GM21786 (cell line): ENCODE measurements around the gene GSTM3.
"Not testable (repeated sequence)": the region's sequence is repeated elsewhere in the genome, so short reads cannot be mapped to it uniquely, and the experiment has no call there.

ENCODE experiments used
- ATAC-seq: cut with Tn5 transposase; IDR thresholded peaks from one replicate; pipeline ENCODE4 v1.9.1; 2021; ENCODE audit not compliant: unreplicated experiment

Gene GSTM3

DNA sequence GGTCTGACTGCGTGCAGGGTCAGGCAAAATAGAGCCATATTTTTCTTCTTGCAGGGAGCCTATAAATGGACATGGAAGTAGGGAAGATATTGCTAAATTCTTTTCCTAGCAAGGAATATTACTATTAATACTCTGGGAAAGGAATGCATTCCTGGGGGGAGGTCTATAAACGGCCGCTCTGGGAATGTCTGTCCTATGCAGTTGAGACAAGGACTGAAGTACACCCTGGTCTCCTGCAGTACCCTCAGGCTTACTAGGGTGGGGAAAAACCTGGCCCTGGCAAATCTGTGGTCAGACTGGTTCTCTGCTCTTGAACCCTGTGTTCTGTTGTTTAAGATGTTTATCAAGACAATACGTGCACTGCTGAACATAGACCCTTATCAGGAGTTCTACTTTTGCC is 31.9 kb downstream of the GSTM3 start:
- not testable (repeated sequence) for ATAC-seq

DNA sequence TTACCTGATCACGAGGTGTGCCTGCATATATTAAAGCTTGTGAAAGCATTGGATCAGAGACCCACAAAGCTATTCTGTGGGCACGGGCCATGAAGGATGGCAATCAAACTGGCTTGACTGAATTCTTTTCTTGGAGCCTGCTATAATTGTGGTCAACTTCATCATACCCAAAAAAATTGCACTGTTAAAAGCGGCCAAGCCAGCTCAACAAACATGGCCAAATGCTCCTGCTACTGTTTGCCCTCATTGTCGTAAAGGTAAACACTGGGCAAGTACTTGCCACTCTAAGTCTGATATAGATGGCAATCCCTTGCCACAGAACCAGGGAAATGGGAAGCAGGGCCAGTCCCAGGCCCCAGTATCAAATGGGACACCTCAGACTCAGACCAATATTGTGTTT is 35.4 kb downstream of the GSTM3 start:
- ATAC-seq, result no peak

DNA sequence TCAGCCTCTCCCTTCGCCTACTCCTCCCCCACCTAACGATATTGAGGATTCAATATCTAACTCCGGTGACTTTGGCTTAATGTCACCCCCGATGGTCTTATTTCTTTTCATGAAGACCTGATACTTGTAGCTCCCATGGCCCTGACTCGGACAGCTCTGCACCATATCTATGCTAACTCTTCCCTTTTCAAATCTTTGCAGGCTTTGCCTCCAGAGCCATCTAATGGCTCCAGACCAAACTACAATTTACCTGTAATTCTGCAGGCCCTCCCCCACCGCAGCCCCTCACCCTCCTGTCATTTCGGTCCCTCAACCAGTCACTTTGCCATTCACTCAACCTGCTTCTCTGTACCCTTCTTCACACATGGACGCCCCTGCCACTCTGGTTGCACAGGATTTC is 36.7 kb downstream of the GSTM3 start:
- no peak for ATAC-seq

DNA sequence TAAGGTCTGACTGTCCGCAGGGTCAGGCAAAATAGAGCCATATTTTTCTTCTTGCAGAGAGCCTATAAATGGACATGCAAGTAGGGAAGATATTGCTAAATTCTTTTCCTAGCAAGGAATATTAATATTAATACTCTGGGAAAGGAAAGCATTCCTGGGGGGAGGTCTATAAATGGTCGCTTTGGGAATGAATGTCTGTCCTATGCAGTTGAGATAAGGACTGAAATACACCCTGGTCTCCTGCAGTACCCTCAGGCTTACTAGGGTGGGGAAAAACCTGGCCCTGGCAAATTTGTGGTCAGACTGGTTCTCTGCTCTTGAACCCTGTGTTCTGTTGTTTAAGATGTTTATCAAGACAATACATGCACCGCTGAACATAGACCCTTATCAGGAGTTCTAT is 37.9 kb downstream of the GSTM3 start:
- ATAC-seq, result not testable (repeated sequence)

DNA sequence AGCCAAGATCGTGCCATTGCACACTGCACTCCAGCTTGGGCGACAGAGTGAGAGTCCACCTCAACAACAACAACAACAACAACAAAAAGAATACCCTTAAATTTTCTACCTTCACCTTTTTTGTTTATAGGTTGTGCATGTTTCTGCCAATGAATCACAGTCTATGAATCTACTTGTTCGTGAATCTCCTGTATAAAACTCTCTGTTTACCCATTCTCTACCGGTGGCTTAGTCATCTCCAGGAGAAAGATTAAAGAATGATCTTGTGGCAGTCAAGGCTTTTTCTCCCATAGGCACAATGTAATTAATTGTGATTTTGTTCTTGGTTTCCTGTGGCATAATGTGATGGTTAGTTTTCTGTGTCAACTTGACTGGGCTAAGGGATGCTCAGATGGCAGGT is 43.0 kb downstream of the GSTM3 start:
- ATAC-seq, result not testable (repeated sequence)

DNA sequence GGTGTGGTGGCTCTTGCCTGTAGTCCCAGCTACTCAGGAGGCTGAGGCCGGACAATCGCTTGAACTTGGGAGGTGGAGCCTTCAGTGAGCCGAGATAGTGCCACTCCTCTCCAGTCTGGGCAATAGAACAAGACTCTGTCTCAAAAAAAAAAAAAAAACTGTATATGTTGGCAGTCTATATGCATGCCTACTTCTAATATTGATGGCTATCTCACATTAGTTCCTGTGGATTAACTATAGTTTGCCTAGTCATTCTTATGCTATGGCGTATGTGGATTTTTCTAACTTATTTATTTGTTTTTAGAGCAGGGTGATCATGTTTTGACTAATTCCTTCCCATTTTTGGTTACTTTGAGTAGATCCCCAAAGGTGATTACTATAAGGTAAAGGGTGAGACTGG is 43.8 kb downstream of the GSTM3 start:
- no peak for ATAC-seq

DNA sequence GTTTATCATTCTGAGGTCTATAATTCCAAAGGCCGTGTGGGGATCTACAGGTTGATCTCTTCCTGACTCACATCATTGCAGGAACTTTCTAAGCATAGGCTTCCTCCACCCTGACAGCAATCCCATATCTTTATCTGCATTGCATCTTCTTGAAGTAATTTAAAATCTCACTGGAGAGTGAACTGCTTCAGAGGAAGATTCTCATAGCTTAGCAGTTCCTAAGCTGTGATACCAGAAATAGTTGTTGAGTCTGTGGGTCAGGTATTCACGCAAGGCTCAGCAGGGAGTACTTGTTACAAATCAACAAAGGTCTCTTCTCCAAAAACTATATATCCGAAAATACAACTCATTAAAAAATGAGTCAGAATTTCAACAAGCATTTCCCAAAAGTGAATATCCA is 45.7 kb downstream of the GSTM3 start:
- not testable (repeated sequence) for ATAC-seq

DNA sequence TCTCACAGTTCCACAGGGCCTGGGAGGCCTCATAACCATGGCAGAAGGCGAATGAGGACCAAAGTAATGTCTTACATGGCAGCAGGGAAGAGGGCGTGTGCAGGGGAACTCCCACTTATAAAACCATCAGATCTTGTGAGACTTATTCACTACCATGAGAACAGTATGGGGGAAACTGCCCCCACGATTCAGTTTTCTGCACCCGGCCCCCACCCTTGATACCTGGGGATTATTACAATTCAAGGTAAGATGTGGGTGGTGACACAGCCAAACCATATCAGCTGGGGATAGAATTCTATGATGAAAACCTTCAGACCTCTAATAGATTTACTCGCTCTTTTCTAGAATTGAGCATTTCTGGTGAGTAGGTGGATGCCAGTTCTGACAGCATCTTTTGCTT is 46.4 kb downstream of the GSTM3 start:
- ATAC-seq, result not testable (repeated sequence)

DNA sequence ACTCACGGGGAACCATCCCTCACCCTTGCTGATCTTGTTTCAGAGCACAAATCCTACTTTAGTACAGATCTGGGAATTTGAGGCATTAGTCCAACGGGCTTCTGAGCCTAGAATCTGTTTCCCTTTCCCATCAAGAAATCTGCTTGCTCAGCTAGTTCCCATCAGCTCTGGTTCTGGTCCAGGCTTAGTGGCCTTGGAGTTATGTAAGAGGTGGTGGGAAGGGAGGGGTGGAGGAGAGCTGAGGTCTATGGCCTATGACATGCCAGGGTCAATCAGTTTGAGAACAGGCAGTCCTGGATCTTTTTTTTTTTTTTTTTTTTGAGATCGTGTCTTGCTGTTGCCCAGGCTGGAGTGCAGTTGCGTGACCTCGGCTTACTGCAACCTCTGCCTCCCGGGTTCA is 49.1 kb downstream of the GSTM3 start:
- no peak for ATAC-seq

DNA sequence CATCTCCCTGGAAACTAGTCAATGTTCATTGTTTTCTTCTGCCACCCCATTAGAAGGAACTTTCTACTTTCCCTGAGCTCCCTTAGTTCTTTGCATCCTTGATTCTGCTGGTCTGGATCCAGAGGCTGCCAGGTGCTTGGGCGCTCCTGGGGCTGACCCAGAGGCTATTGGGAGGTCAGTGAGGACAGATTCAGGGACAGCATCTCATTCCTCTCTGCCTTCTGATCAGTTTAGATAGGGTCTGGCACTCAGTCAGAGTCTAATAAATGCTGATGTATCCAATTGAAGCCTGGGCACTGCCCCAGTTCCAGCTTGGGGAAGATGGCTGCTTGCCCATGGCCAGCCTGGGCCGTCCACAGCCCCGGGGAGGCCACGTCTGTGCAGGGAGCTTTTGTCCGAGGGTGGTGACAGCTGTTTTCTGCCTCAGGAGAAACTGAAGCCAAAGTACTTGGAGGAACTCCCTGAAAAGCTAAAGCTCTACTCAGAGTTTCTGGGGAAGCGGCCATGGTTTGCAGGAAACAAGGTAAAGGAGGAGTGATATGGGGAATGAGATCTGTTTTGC is 50.9 kb downstream of the GSTM3 start:
- no peak for ATAC-seq

DNA sequence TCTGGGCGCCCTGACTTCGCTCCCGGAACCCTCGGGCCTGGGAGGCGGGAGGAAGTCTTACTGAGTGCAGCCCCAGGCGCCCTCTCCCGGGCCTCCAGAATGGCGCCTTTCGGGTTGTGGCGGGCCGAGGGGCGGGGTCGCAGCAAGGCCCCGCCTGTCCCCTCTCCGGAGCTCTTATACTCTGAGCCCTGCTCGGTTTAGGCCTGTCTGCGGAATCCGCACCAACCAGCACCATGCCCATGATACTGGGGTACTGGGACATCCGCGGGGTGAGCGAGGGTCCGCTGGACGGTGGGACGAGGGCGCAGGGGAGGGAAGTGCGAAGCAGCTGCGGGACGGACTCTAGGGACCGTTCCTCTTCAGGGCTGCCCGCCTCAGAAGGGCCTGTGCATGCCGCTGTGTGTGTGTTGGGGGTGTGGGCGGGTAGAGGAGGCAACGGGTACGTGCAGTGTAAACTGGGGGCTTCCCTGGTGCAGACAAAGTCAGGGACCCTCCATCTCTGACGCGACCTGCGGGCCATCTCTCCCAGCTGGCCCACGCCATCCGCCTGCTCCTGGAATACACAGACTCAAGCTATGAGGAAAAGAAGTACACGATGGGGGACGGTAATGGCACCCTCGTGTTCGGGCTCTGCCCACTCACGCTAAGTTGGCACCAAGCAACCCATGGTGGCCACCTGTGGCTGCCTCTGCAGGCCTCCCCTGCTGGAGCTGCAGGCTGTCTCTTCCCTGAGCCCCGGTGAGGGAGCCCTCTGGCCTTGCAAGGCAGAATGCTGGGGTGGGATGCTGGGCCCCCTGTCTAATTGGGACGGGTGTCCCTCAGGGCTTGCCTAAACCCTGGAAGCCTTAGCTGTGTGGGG is 53.0 kb downstream of the GSTM3 start, which contains the start of gene GSTM1:
Gene GSTM1, plus strand, starts transcription at position 177 of the 859 bp plus-strand sequence. Its CDS starts 57 bp downstream, at position 234.
- ATAC-seq, result peak; percentile 96

DNA sequence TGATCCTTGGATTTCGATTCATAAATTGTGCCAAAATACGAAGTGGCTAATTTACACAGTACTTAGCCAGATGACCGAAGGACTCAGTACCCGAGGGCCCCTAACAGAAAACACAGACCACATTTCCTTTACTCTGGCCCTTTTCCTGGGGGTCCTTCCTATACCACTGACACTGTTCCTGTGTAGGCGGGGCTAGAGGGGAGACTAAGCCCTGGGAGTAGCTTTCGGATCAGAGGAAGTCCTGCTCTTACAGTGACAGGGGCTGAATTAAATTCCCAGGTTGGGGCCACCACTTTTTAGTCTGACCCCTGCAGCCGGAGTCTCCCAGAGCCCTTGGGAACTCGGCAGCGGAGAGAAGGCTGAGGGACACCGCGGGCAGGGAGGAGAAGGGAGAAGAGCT is 53.7 kb downstream of the GSTM3 start:
- ATAC-seq, result not testable (repeated sequence)

DNA sequence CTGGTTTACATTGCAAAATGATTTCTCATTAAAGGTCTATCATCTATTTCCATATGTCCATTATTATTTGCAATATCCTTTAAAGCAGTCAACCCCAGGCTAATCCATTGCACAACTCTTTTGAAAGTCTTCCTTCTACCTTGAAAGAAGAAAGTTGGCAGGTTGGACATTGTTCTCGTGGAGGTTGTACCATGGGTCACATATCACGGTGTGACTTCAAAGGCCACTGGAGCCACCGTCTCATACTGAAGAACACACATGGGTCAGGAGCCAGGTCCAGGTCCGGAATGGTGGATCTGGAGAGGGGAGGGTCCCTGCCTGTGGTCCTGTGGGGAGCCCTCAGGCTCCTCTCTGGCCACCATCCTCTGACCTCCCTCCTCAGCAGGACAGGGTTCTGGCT is 54.9 kb downstream of the GSTM3 start:
- ATAC-seq, result not testable (repeated sequence)

DNA sequence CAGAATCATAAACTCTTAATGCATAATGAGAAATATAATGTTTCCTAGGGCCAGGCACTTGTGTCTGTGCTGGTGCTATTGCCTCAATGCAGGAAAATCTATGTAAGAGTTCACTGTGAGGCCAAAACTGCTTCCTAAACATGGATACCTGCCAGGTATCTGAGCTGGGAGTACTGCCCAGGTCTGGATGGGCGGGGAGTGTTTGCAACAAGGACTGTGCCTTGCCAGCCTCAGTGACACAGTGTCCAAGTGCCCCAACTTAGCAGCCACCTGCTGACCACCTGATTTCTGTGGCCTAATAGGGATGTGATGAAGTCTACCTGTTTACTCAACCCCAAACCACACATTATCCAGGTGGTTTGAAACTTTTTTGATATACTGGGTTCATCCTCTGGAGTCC is 55.4 kb downstream of the GSTM3 start:
- ATAC-seq, result not testable (repeated sequence)

DNA sequence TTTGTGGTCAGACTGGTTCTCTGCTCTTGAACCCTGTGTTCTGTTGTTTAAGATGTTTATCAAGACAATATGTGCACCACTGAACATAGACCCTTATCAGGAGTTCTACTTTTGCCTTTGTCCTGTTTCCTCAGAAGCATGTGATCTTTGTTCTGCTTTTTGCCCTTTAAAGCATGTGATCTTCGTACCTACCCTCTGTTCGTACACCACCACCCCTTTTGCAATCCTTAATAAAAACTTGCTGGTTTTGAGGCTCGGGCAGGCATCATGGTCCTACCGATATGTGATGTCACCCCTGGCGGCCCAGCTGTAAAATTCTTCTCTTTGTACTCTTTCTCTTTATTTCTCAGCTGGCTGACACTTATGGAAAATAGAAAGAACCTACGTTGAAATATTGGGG is 56.1 kb downstream of the GSTM3 start:
- ATAC-seq, result not testable (repeated sequence)
